ENCODE measurements around the gene WDCP. TPM values are rescaled to one million over a fixed set of nuclear protein-coding genes. Genes with fewer than 3 reads are reported as not detected.

WDCP gene
- total RNA-seq, 1 experiment from 2014 or later, result 19.9 TPM

- ChIA-PET POLR2A (no interaction called here), CTCF (no interaction called here), RAD21 (ENCODE audit: low non-redundant PET in 1 of 2, low total read pairs in 2 of 2, uncharacterized antibody in 2 of 2, unreplicated experiment in 2 of 2) (no interaction called here)
- no peak for TF ChIP-seq JUND (IDR thresholded peaks at IDR 0.05)
- no peak for TF ChIP-seq ZBTB33 (IDR thresholded peaks at IDR 0.05; ENCODE audit: extremely low read depth, insufficient replicate concordance, low read length)
- TF ChIP-seq ELF1 (IDR thresholded peaks at IDR 0.05; ENCODE audit: borderline replicate concordance, low read depth), result no peak
- no peak for TF ChIP-seq SIN3A (IDR thresholded peaks at IDR 0.05; ENCODE audit: low read depth)
- TF ChIP-seq YY1 (IDR thresholded peaks at IDR 0.05; ENCODE audit: extremely low read depth, insufficient replicate concordance, low read depth, low read length), result no peak
- TF ChIP-seq ATF3 (IDR thresholded peaks at IDR 0.05), result no peak
- Histone ChIP-seq H2AFZ (ENCODE audit: low read depth, low read length, poor library complexity, severe bottlenecking) (no peak overlapping the region), H3K9ac (ENCODE audit: low read length) (no peak overlapping the region), H3K4me1 (ENCODE audit: control insufficient read depth in 1 of 2, insufficient read depth in 2 of 2, low read length in 2 of 2) (peaks cover 10 to 20% of the 10 kb centered on the region in 2 experiments), H3K9me2 (ENCODE audit: insufficient read depth) (no peaks in the 10 kb centered on the region), H3K27ac (ENCODE audit: low read depth, low read length) (no peak overlapping the region), H3K36me3 (ENCODE audit: control insufficient read depth in 1 of 2, insufficient read depth in 2 of 2, low read length in 2 of 2) (no peaks in the 10 kb centered on the region), H3K4me2 (ENCODE audit: low read length) (no peak overlapping the region), H4K20me1 (ENCODE audit: insufficient read depth) (no peaks in the 10 kb centered on the region), H3K27me3 (ENCODE audit: insufficient read depth, low read length) (no peaks in the 10 kb centered on the region), H3K9me3 (ENCODE audit: control insufficient read depth in 1 of 2, insufficient read depth in 1 of 2, low read depth in 1 of 2, low read length in 2 of 2) (no peaks in the 10 kb centered on the region), H3K79me2 (ENCODE audit: insufficient read depth, low read length) (no peaks in the 10 kb centered on the region), H3K4me3 (replicated peaks in 1 of 2; ENCODE audit: low read depth in 1 of 2, low read length in 2 of 2) (no peak overlapping the region)
- DNase-seq (ENCODE audit: low read depth, low spot score), result no peak
- ATAC-seq, result no peak
- intact Hi-C loops (cut with micrococcal nuclease), result no loop called here
- BruUV-seq (replicated peaks), result no TSS peak
Measured at GRCh38 chr2:24012521-24013188, 34.5 kb downstream of the WDCP start.

Data from HCT116 (cell line).